Ascending aorta (tissue), 2 donors: ENCODE measurements around the gene LETM1. TPM values are rescaled to one million over a fixed set of nuclear protein-coding genes. Genes with fewer than 3 reads are reported as not detected.

ENCODE experiments used
- DNase-seq, 2 donors: peaks; one replicate each; pipeline ENCODE4 v3.0.0-alpha.2; 2019; ENCODE audit warnings: low spot score in 2 of 2
- H3K27ac ChIP-seq, 2 donors: fragments of 200-600 bp; sonication (generic); one replicate each; pipeline ENCODE4 v1.5.1; 2016 to 2017; ENCODE audit warnings: mild to moderate bottlenecking in 1 of 2
- H3K27me3 ChIP-seq: fragments of 200-600 bp; sonication (generic); one replicate; pipeline ENCODE4 v1.5.1; 2017
- H3K36me3 ChIP-seq, 2 donors: fragments of 200-600 bp; sonication (generic); one replicate each; pipeline ENCODE4 v1.5.1; 2016
- H3K4me1 ChIP-seq, 2 donors: fragments of 200-600 bp; sonication (generic); one replicate each; pipeline ENCODE4 v1.5.1; 2016 to 2017; ENCODE audit warnings: mild to moderate bottlenecking in 1 of 2
- H3K4me3 ChIP-seq, 2 donors: fragments of 200-600 bp; sonication (generic); one replicate each; pipeline ENCODE4 v1.5.1; 2016 to 2017; ENCODE audit warnings: mild to moderate bottlenecking in 1 of 2
- H3K9me3 ChIP-seq, 2 donors: fragments of 200-600 bp; sonication (generic); one replicate each; pipeline ENCODE4 v1.5.1; 2016
- intact Hi-C: fragments of 100-400 bp; cut with DNase I; formaldehyde crosslinking; loops from one replicate; pipeline ENCODE4 v1.15.1; 2023
- total RNA-seq: library from RNA; depleted of rRNA; stranded (reverse); fragments of >200 nt; gene quantifications from one replicate; pipeline ENCODE4 v1.1.0, GENCODE V29; 2016
- TF ChIP-seq, protein P1 (sequence below), 3 experiments: fragments of 200-600 bp in 2 of 3; fragments of 450-650 bp in 1 of 3; sonication (generic) in 2 of 3; IDR thresholded peaks; one replicate each; pipeline ENCODE4 v1.5.1; 2016 to 2019; ENCODE audit warnings: antibody characterized with exemption in 3 of 3, mild to moderate bottlenecking in 1 of 3, moderate library complexity in 1 of 3

Gene LETM1
- total RNA-seq, 1 donor from 2014 or later, result 37.7 TPM

GRCh38 chr4:1772853-1773538 lies 83.0 kb downstream of the LETM1 start:
- no peak for DNase-seq
- intact Hi-C loops, result no loop called here
- Histone ChIP-seq H3K9me3 (no peaks in the 10 kb centered on the region), H3K27me3 (peaks cover 8% of the 10 kb centered on the region), H3K27ac (no peak overlapping the region), H3K36me3 (no peaks in the 10 kb centered on the region), H3K4me1 (no peaks in the 10 kb centered on the region), H3K4me3 (no peak overlapping the region)
- TF ChIP-seq, protein P1, sequence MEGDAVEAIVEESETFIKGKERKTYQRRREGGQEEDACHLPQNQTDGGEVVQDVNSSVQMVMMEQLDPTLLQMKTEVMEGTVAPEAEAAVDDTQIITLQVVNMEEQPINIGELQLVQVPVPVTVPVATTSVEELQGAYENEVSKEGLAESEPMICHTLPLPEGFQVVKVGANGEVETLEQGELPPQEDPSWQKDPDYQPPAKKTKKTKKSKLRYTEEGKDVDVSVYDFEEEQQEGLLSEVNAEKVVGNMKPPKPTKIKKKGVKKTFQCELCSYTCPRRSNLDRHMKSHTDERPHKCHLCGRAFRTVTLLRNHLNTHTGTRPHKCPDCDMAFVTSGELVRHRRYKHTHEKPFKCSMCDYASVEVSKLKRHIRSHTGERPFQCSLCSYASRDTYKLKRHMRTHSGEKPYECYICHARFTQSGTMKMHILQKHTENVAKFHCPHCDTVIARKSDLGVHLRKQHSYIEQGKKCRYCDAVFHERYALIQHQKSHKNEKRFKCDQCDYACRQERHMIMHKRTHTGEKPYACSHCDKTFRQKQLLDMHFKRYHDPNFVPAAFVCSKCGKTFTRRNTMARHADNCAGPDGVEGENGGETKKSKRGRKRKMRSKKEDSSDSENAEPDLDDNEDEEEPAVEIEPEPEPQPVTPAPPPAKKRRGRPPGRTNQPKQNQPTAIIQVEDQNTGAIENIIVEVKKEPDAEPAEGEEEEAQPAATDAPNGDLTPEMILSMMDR (IDR thresholded peaks at IDR 0.05), result no peak

DNA sequence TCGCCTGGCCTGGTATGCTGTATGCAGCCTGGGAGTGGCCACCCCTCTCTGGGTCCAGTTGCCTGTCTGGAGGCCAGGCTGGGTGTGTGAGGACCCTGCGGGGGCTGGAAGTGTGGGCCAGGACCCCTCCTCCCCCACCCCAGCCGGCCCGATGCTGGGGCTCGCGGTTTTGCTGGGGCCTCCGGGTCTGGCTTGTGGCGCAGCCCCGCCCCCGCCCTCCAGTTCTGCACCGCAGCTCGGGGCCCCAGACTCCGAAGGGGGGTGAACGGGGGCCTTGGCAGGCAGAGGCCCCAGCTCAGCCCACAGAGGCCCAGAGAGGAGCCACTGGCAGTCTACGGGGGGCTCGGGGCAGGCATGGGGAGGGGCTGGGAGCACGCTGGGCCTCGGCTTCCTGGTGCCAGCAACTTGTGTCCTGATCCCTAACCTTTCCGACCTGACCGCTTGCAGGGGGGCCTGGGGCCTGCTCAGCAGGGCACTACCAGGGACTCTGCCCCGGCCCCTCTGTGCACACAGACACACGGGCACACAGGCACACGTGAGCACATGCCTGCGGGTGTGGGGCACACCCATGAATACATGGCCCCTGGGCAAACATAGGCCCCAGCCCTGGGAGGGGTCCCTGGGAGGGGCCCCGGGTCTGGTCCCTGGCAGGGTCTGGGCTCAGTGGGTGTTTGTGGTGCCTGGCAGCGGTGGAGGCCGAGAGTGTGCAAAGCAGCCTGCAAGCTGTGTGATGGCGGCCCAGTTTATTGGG lies 84.2 kb downstream of the LETM1 start:
- intact Hi-C loops, result no loop called here
- TF ChIP-seq, protein P1 (IDR thresholded peaks at IDR 0.05), result no peak
- no peaks in the 10 kb centered on the region for H3K9me3 ChIP-seq
- no peak overlapping the region for H3K4me3 ChIP-seq
- no peak overlapping the region for H3K27ac ChIP-seq
- no peaks in the 10 kb centered on the region for H3K36me3 ChIP-seq
- peaks cover 0 to 4% of the 10 kb centered on the region in 2 donors for H3K4me1 ChIP-seq
- no peak for DNase-seq
- peaks cover 10% of the 10 kb centered on the region for H3K27me3 ChIP-seq

GRCh38 chr4:1770791-1771231 lies 85.1 kb downstream of the LETM1 start:
- no peak for DNase-seq
- intact Hi-C loops, result no loop called here
- Histone ChIP-seq H3K36me3 (no peaks in the 10 kb centered on the region), H3K27me3 (peaks cover 10% of the 10 kb centered on the region), H3K4me1 (peaks cover 0 to 4% of the 10 kb centered on the region in 2 donors), H3K9me3 (no peaks in the 10 kb centered on the region), H3K4me3 (no peak overlapping the region), H3K27ac (no peak overlapping the region)
- TF ChIP-seq, protein P1 (IDR thresholded peaks at IDR 0.05), result no peak

DNA sequence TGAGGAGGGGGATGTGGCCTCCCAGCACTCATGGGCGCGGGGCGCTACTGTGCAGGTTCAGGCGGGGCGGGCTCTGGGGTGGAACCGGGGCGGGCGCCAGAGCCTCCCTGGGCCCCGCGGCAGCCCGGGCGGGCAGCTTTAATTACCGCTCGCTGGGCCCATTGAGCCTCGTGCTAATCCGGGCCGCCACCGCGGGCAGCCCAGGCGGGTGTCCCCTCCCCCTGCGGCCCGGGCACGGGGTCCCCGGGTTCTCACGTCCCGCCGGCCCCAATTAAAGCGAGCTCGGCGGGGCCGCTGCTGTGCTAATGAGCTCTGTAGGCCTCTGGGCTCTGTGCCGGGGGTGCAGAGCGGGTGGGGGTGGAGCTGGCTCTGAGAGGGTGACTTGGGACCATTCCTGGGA lies 85.7 kb downstream of the LETM1 start:
- intact Hi-C loops, result no loop called here
- no peaks in the 10 kb centered on the region for H3K9me3 ChIP-seq
- H3K4me3 ChIP-seq, result no peak overlapping the region
- H3K4me1 ChIP-seq, result peaks cover 0 to 4% of the 10 kb centered on the region in 2 donors
- H3K36me3 ChIP-seq, result no peaks in the 10 kb centered on the region
- TF ChIP-seq, protein P1 (IDR thresholded peaks at IDR 0.05), result no peak
- no peak overlapping the region for H3K27ac ChIP-seq
- H3K27me3 ChIP-seq, result peaks cover 10% of the 10 kb centered on the region
- DNase-seq, result no peak

DNA sequence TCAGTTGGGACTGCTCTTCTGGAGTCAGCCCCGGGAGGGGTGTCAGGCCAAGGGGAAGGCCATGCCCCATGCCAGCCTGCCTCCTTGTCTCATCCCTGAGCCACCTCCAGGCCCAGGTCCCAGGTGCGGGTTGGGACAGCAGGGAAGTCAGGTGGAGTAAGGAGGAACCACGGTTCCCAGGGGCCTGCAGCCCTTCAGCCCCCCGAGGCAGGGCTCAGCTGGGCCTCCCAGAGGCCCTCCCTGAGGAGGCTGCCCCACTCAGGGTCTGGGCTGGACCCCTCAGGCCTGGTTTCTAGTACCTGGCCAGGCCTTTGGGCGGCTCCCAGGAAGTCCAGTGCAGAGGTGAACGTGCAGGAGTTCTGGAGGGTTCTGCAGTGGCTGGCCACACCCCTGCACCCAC lies 86.3 kb downstream of the LETM1 start:
- peaks cover 0 to 4% of the 10 kb centered on the region in 2 donors for H3K4me1 ChIP-seq
- intact Hi-C loops, result no loop called here
- no peaks in the 10 kb centered on the region for H3K36me3 ChIP-seq
- DNase-seq, result no peak
- no peaks in the 10 kb centered on the region for H3K9me3 ChIP-seq
- no peak overlapping the region for H3K27ac ChIP-seq
- peaks cover 10% of the 10 kb centered on the region for H3K27me3 ChIP-seq
- TF ChIP-seq, protein P1 (IDR thresholded peaks at IDR 0.05), result no peak
- H3K4me3 ChIP-seq, result no peak overlapping the region
